NB4 (cell line): ENCODE data around the gene MRPL45.
A peak's percentile ranks its signal among the peaks of the same experiment; 100 is the strongest.

Experiments used
- DNase-seq: peaks from one replicate; pipeline ENCODE4 v3.0.0; 2010; ENCODE audit warnings: low read depth
- H3K4me3 ChIP-seq: one replicate; pipeline ENCODE4 v1.5.1; 2011; ENCODE audit warnings: mild to moderate bottlenecking, low read depth, low read length, moderate library complexity
- MAX ChIP-seq: IDR thresholded peaks from 2 replicates; pipeline ENCODE4 v1.6.1; 2011; ENCODE audit warnings: low read depth, low read length
- MYC ChIP-seq: IDR thresholded peaks from 2 replicates; pipeline ENCODE4 v1.6.1; 2011; ENCODE audit warnings: low read depth, low read length
- POLR2A ChIP-seq: IDR thresholded peaks from 2 replicates; pipeline ENCODE4 v1.6.1; 2011; ENCODE audit warnings: mild to moderate bottlenecking; ENCODE audit not compliant: insufficient read length; ENCODE audit errors: extremely low read depth
- TF ChIP-seq, protein P1 (sequence below): IDR thresholded peaks from one replicate; pipeline ENCODE4 v1.5.1; 2012; ENCODE audit warnings: low read depth, low read length

Gene MRPL45

GRCh38 chr17:38343608-38344419 lies 46.8 kb downstream of the MRPL45 start, which contains the start of gene GPR179:
GPR179 (minus strand) TSS chr17:38343956; CDS start chr17:38343789, 167 bp downstream.
- no peak for DNase-seq
- no peak for TF ChIP-seq MAX
- TF ChIP-seq POLR2A, result no peak
- TF ChIP-seq, protein P1, sequence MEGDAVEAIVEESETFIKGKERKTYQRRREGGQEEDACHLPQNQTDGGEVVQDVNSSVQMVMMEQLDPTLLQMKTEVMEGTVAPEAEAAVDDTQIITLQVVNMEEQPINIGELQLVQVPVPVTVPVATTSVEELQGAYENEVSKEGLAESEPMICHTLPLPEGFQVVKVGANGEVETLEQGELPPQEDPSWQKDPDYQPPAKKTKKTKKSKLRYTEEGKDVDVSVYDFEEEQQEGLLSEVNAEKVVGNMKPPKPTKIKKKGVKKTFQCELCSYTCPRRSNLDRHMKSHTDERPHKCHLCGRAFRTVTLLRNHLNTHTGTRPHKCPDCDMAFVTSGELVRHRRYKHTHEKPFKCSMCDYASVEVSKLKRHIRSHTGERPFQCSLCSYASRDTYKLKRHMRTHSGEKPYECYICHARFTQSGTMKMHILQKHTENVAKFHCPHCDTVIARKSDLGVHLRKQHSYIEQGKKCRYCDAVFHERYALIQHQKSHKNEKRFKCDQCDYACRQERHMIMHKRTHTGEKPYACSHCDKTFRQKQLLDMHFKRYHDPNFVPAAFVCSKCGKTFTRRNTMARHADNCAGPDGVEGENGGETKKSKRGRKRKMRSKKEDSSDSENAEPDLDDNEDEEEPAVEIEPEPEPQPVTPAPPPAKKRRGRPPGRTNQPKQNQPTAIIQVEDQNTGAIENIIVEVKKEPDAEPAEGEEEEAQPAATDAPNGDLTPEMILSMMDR, result no peak
- TF ChIP-seq MYC, result no peak
- H3K4me3 ChIP-seq, result no peak within 1 kb of the TSS

DNA sequence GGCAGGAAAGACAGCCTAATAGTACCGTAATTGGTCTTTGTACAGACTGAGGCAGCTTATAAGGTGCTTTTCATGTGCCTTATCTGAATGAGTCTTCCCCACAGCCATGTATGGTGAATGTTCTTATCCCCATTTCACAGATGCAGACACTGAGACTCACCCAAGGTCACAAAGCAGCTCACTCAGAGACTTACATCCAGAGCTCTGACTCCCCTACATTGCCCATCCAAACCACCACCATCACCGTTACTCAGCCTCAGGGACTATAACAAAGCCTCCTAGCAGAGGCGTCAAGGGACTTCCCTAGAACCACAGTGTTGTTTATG lies 47.4 kb downstream of the MRPL45 start:
- TF ChIP-seq POLR2A, result no peak
- TF ChIP-seq, protein P1, result no peak
- no peak for TF ChIP-seq MAX
- TF ChIP-seq MYC, result no peak
- no peak for DNase-seq
- no peak overlapping the region for H3K4me3 ChIP-seq

DNA sequence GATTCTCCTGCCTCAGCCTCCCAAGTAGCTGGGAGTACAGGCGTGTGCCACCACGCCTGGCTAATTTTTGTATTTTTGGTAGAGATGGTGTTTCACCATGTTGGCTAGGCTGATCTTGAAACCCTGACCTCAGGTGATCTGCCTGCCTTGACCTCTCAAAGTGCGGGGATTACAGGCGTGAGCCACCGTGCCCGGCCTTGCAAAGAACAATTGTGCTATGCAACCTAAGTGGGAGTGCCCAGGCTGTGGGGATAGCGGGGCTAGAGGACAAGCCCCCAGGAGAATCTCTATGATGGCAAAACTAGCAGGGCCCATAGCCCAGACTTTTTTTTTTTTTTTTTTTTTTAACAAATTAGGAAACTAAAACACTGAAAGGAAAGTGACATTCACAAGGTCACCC lies 48.8 kb downstream of the MRPL45 start:
- DNase-seq, result no peak
- TF ChIP-seq MYC (no peak), MAX (no peak), POLR2A (no peak)
- TF ChIP-seq, protein P1, result no peak
- no peak overlapping the region for H3K4me3 ChIP-seq

DNA sequence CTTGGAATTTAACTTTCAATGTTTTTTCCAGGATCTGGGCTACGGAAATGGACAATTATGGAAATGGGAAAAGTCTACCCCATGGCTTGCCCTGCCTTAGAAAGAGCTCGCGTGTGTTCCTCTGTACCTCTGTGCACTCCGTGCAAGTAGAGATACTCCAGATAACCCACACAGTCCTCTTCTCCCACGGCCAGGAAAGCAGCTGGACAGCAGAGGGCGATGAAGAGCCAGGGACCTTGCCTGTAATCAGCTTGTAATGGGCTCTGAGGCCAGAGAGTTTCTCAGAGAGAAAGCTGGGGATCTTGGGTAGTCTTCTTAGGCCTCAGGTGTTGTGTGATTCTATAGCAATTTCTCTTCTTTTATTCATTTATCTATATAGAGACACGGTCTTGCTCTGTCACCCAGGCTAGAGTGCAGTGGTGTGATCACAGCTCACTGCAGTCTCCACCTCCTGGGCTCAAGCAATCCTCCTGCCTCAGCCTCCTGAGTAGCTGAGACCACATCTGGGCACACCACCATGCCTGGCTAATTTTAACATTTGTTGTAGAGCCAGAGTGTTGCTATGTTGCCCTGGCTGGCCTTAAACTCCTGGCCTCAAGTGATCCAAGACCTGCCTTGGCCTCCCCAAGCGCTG lies 52.2 kb downstream of the MRPL45 start:
- DNase-seq, result peak; percentile 90
- no peak for TF ChIP-seq POLR2A
- TF ChIP-seq MAX, result peak; percentile 45
- TF ChIP-seq MYC, result 0 out of 2 replicates have a peak, but pooled peaks have one; percentile 16
- TF ChIP-seq, protein P1, result peak; percentile 99

GRCh38 chr17:38350035-38350434 lies 53.1 kb downstream of the MRPL45 start:
- no peak for DNase-seq
- TF ChIP-seq, protein P1, result no peak
- TF ChIP-seq POLR2A (no peak), MYC (no peak), MAX (no peak)
- H3K4me3 ChIP-seq, result no peak overlapping the region

More for the DNA sequence above, 52.2 kb downstream of the MRPL45 start:
- H3K4me3 ChIP-seq, result no peak overlapping the region
